GM12872 (cell line): ENCODE measurements around the gene TSC22D1.

Experiments used
- CTCF ChIP-seq: IDR thresholded peaks from 3 replicates; pipeline ENCODE4 v1.5.1; 2011; ENCODE audit warnings: low read depth, mild to moderate bottlenecking, low read length, moderate library complexity; ENCODE audit not compliant: insufficient read depth

Gene TSC22D1

GRCh38 chr13:44385401-44385800 lies 190.7 kb downstream of the TSC22D1 start:
- no peak for TF ChIP-seq CTCF

GRCh38 chr13:44384778-44385177 lies 191.4 kb downstream of the TSC22D1 start:
- TF ChIP-seq CTCF, result no peak

- TF ChIP-seq CTCF, result no peak
These were observed 192.2 kb downstream of the TSC22D1 start for GRCh38 chr13:44383945-44384344.

GRCh38 chr13:44382635-44383145 lies 193.4 kb downstream of the TSC22D1 start:
- TF ChIP-seq CTCF, result no peak
